COLO668 (cell line): ENCODE results near the gene MARCHF9.
A peak's percentile ranks its signal among the peaks of the same experiment; 100 is the strongest.
"Not testable (repeated sequence)": the region's sequence is repeated elsewhere in the genome, so short reads cannot be mapped to it uniquely, and the experiment has no call there.

Experiments used
- DNase-seq: peaks from one replicate; lab custom pipeline; 2025; ENCODE audit not compliant: unreplicated experiment; lab: John Stamatoyannopoulos, UW

Gene MARCHF9

GRCh38 chr12:57769594-57769993, 14.7 kb downstream of the MARCHF9 start:
- DNase-seq = no peak

- DNase-seq = no peak
These were observed 15.8 kb downstream of the MARCHF9 start for GRCh38 chr12:57770734-57771133.

GRCh38 chr12:57771236-57771872, 16.5 kb downstream of the MARCHF9 start:
- peak; percentile 85 for DNase-seq

GRCh38 chr12:57771873-57772428, 17.0 kb downstream of the MARCHF9 start, which contains the start of gene METTL1:
TSS of gene METTL1 (minus strand) at chr12:57772105. CDS start at chr12:57772083, 22 bp downstream.
- peak; percentile 89 for DNase-seq

- DNase-seq = peak; percentile 43
These were observed 17.8 kb downstream of the MARCHF9 start, which contains the start of gene EEF1AKMT3 for GRCh38 chr12:57772429-57773322. TSS of gene EEF1AKMT3 (plus strand) at chr12:57772614. CDS start at chr12:57772725, 111 bp downstream.

- not testable (repeated sequence) for DNase-seq
These were observed 19.7 kb downstream of the MARCHF9 start for GRCh38 chr12:57774634-57775033.

GRCh38 chr12:57775044-57775443, 20.1 kb downstream of the MARCHF9 start:
- DNase-seq = no peak

GRCh38 chr12:57775563-57776246, 20.8 kb downstream of the MARCHF9 start:
- DNase-seq = no peak

GRCh38 chr12:57776247-57776587, 21.3 kb downstream of the MARCHF9 start:
- no peak for DNase-seq

GRCh38 chr12:57777367-57777766, 22.5 kb downstream of the MARCHF9 start:
- DNase-seq = no peak

GRCh38 chr12:57777911-57778310, 23.0 kb downstream of the MARCHF9 start:
- no peak for DNase-seq

- DNase-seq = no peak
These were observed 24.8 kb downstream of the MARCHF9 start for GRCh38 chr12:57779736-57780135.

GRCh38 chr12:57780284-57780897, 25.5 kb downstream of the MARCHF9 start:
- DNase-seq = no peak

- no peak for DNase-seq
These were observed 26.3 kb downstream of the MARCHF9 start for GRCh38 chr12:57781244-57781643.

GRCh38 chr12:57781801-57782200, 26.9 kb downstream of the MARCHF9 start:
- DNase-seq = no peak

- no peak for DNase-seq
These were observed 27.3 kb downstream of the MARCHF9 start for GRCh38 chr12:57782243-57782607.

- DNase-seq = peak; percentile 95
These were observed 27.9 kb downstream of the MARCHF9 start, which contains the start of gene TSFM for GRCh38 chr12:57782608-57783465. TSS of gene TSFM (plus strand) at chr12:57782787. CDS start at chr12:57782802, 15 bp downstream.

- no peak for DNase-seq
These were observed 28.5 kb downstream of the MARCHF9 start for GRCh38 chr12:57783466-57783801.

- no peak for DNase-seq
These were observed 29.0 kb downstream of the MARCHF9 start for GRCh38 chr12:57783861-57784260.

GRCh38 chr12:57793920-57794319, 39.0 kb downstream of the MARCHF9 start:
- no peak for DNase-seq
